Right lobe of liver (tissue), 6 donors: Measurements from ENCODE around the gene DNMT3L. TPM values are rescaled to one million over a fixed set of nuclear protein-coding genes. Genes with fewer than 3 reads are reported as not detected.

ENCODE experiments used
- ATAC-seq, 4 donors: fragments of 200-7000 bp; cut with Tn5 transposase; one replicate each; pipeline ENCODE4 v1.9.1; 2020; ENCODE audit warnings: mild to moderate bottlenecking in 4 of 4, moderate library complexity in 4 of 4
- DNase-seq, 3 donors: peaks; one replicate each; pipeline ENCODE4 v3.0.0-alpha.2; 2020
- H3K27ac ChIP-seq, 3 donors: fragments of 200-600 bp; one replicate each; pipeline ENCODE4 v1.8.0; 2022
- H3K27me3 ChIP-seq, 2 donors: fragments of 200-600 bp; one replicate each; pipeline ENCODE4 v1.8.0; 2022
- H3K36me3 ChIP-seq, 4 donors: fragments of 200-600 bp; sonication (generic) in 1 of 4; one replicate each; pipeline versions ENCODE4 v1.5.1 to v1.8.0; 2017 to 2022; ENCODE audit warnings: control low read depth in 1 of 4
- H3K4me1 ChIP-seq, 4 donors: fragments of 200-600 bp; sonication (generic) in 1 of 4; one replicate each; pipeline versions ENCODE4 v1.5.1 to v1.8.0; 2017 to 2022; ENCODE audit warnings: control low read depth in 1 of 4
- H3K4me3 ChIP-seq, 3 donors: fragments of 200-600 bp; one replicate each; pipeline ENCODE4 v1.8.0; 2022
- H3K9me3 ChIP-seq, 4 donors: fragments of 200-600 bp; sonication (generic) in 1 of 4; one replicate each; pipeline versions ENCODE4 v1.5.1 to v1.8.0; 2017 to 2022; ENCODE audit warnings: control low read depth in 1 of 4
- POLR2A ChIP-seq: fragments of 450-650 bp; IDR thresholded peaks from one replicate; pipeline ENCODE4 v1.6.1; 2017; ENCODE audit warnings: antibody characterized with exemption, mild to moderate bottlenecking
- WGBS: methylation state at CpG from one replicate; pipeline ENCODE4 v1.1.6; 2018; ENCODE audit warnings: low coverage, low lambda C conversion rate; ENCODE audit not compliant: insufficient coverage; ENCODE audit errors: missing lambda C conversion rate; 5-methylcytosine and 5-hydroxymethylcytosine counted together
- intact Hi-C, 2 donors: fragments of 100-400 bp; cut with DNase I; formaldehyde crosslinking; loops; one replicate each; pipeline versions ENCODE4 v1.11.2 to v1.14.1; 2022
- total RNA-seq, 6 experiments: library from RNA; depleted of rRNA in 2 of 6; stranded (reverse); fragments of >200 nt in 2 of 6; fragmentation: NEBNext Ultra II Directional in 3 of 6; extraction: Animal tissue kit (Norgen Biotek cat#: 25700) in 3 of 6; gene quantifications; one replicate each; pipeline versions ENCODE4 v1.1.0 to v1.2.4, GENCODE V29; 2016 to 2023
- TF ChIP-seq, protein P1 (sequence below), 4 donors: fragments of 200-600 bp in 3 of 4; fragments of 450-650 bp in 1 of 4; IDR thresholded peaks; one replicate each; pipeline versions ENCODE4 v1.5.1 to v1.8.0; 2016 to 2022; ENCODE audit warnings: antibody characterized with exemption in 4 of 4, mild to moderate bottlenecking in 2 of 4
- donor health status: DM: no; HTN: yes; CAD: no.
- donor health status: DM: no; HTN: no; CAD: no.
- donor health status: DM: no; HTN: no; CAD: no.
- donor health status: DM: no; HTN: yes; CAD: no.
- donor health status: DM: no; HTN: yes; CAD: no.

DNMT3L gene
- total RNA-seq, 6 experiments from 2014 or later, result 0.29 to 2.3 (median 1.4) TPM; not detected in 3

DNA sequence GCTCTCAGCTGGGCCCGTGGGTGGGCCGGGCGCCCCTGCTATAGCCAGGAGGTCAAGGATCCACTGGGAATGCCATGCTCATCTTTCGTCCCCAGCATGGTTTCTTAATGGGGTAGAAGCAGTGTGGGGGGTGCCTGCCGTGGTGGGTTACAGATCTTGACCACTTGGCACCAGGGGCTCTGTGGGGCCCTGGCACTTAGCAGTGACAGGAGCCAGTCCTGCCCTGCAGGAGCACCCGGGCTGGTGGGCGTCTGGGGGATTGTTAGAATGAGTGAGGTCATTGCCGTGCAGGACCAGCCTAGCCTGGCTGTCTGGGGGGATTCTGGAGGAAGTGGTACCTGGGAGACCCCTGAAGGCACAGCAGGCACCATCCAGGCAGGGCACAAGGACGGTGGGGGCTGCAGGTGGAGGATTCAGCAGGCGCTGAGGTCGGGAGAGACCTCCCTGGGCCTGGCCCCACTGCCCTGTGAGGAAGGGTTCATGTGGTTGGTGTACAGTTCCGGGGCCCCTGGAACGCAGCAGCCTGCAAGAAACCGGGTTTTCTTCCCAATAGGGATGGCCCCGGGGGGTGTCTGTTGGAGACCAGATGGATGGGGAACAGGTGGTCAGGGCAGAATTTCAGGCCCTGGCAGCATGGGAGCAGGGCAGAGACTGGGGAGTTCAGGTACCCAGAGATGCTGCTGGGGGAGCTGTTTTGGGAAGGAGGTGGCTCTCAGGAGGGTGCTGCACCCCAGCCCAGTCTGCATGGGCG is 28.8 kb upstream of the DNMT3L start:
- no peak for ATAC-seq
- H3K4me3 ChIP-seq, result no peak overlapping the region
- intact Hi-C loops, result no loop called here

GRCh38 chr21:44289381-44290010 is 27.8 kb upstream of the DNMT3L start:
- Histone ChIP-seq H3K27me3 (no peaks in the 10 kb centered on the region), H3K9me3 (no peaks in the 10 kb centered on the region), H3K36me3 (no peaks in the 10 kb centered on the region), H3K4me3 (no peak overlapping the region), H3K4me1 (peaks cover 0 to 3% (median 0%) of the 10 kb centered on the region in 4 donors), H3K27ac (no peak overlapping the region)
- 80% methylated on average over 3 of the region's 24 CpGs for WGBS
- ATAC-seq, result no peak
- intact Hi-C loops, result no loop called here
- TF ChIP-seq POLR2A, result no peak
- TF ChIP-seq, protein P1, sequence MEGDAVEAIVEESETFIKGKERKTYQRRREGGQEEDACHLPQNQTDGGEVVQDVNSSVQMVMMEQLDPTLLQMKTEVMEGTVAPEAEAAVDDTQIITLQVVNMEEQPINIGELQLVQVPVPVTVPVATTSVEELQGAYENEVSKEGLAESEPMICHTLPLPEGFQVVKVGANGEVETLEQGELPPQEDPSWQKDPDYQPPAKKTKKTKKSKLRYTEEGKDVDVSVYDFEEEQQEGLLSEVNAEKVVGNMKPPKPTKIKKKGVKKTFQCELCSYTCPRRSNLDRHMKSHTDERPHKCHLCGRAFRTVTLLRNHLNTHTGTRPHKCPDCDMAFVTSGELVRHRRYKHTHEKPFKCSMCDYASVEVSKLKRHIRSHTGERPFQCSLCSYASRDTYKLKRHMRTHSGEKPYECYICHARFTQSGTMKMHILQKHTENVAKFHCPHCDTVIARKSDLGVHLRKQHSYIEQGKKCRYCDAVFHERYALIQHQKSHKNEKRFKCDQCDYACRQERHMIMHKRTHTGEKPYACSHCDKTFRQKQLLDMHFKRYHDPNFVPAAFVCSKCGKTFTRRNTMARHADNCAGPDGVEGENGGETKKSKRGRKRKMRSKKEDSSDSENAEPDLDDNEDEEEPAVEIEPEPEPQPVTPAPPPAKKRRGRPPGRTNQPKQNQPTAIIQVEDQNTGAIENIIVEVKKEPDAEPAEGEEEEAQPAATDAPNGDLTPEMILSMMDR (IDR thresholded peaks at IDR 0.05), result no peak
- peak in 1 of 3 donors; percentile 14 for DNase-seq

More for the DNA sequence above, 28.8 kb upstream of the DNMT3L start:
- no peaks in the 10 kb centered on the region for H3K9me3 ChIP-seq
- H3K27me3 ChIP-seq, result no peaks in the 10 kb centered on the region
- 67% methylated on average over 1 of the region's 16 CpGs for WGBS
- peak in 1 of 3 donors; percentile 9 for DNase-seq
- TF ChIP-seq, protein P1 (IDR thresholded peaks at IDR 0.05), result no peak
- H3K4me1 ChIP-seq, result peaks cover 0 to 3% (median 0%) of the 10 kb centered on the region in 4 donors
- no peak overlapping the region for H3K27ac ChIP-seq
- no peaks in the 10 kb centered on the region for H3K36me3 ChIP-seq

GRCh38 chr21:44288251-44289110 is 26.8 kb upstream of the DNMT3L start:
- Histone ChIP-seq H3K27me3 (no peaks in the 10 kb centered on the region), H3K9me3 (no peaks in the 10 kb centered on the region), H3K4me3 (no peak overlapping the region), H3K36me3 (no peaks in the 10 kb centered on the region), H3K4me1 (peaks cover 0 to 3% (median 0%) of the 10 kb centered on the region in 4 donors), H3K27ac (no peak overlapping the region)
- TF ChIP-seq, protein P1 (IDR thresholded peaks at IDR 0.05), result no peak
- no peak for TF ChIP-seq POLR2A
- intact Hi-C loops, result no loop called here
- no peak for DNase-seq
- ATAC-seq, result no peak
- 76% methylated on average over 3 of the region's 23 CpGs for whole genome bisulfite sequencing

GRCh38 chr21:44286716-44287632 is 25.3 kb upstream of the DNMT3L start:
- peak in 2 of 3 donors; percentile 14 to 49 for DNase-seq
- WGBS, result no CpG with 5 or more reads among the region's 31 CpGs

More at GRCh38 chr21:44286716-44287632, 25.3 kb upstream of the DNMT3L start:
- TF ChIP-seq, protein P1 (IDR thresholded peaks at IDR 0.05), result no peak
- no peak for TF ChIP-seq POLR2A
- no peak for ATAC-seq
- intact Hi-C loops, result no loop called here
- H3K27ac ChIP-seq, result no peak overlapping the region
- H3K4me1 ChIP-seq, result peaks cover 0 to 3% (median 0%) of the 10 kb centered on the region in 4 donors
- H3K4me3 ChIP-seq, result no peak overlapping the region
- no peaks in the 10 kb centered on the region for H3K36me3 ChIP-seq
- H3K27me3 ChIP-seq, result no peaks in the 10 kb centered on the region
- no peaks in the 10 kb centered on the region for H3K9me3 ChIP-seq
